ENCODE results near the gene ITGB6.

The ITGB6 gene

GRCh38 chr2:160180172-160180571 lies 19.9 kb downstream of the ITGB6 start:
- H3K9me2 ChIP-seq (ENCODE audit: low read depth, low read length) = no peaks in the 10 kb centered on the region
- no peak overlapping the region for H3K27ac ChIP-seq (ENCODE audit: low read depth, low read length, poor library complexity, severe bottlenecking)

DNA sequence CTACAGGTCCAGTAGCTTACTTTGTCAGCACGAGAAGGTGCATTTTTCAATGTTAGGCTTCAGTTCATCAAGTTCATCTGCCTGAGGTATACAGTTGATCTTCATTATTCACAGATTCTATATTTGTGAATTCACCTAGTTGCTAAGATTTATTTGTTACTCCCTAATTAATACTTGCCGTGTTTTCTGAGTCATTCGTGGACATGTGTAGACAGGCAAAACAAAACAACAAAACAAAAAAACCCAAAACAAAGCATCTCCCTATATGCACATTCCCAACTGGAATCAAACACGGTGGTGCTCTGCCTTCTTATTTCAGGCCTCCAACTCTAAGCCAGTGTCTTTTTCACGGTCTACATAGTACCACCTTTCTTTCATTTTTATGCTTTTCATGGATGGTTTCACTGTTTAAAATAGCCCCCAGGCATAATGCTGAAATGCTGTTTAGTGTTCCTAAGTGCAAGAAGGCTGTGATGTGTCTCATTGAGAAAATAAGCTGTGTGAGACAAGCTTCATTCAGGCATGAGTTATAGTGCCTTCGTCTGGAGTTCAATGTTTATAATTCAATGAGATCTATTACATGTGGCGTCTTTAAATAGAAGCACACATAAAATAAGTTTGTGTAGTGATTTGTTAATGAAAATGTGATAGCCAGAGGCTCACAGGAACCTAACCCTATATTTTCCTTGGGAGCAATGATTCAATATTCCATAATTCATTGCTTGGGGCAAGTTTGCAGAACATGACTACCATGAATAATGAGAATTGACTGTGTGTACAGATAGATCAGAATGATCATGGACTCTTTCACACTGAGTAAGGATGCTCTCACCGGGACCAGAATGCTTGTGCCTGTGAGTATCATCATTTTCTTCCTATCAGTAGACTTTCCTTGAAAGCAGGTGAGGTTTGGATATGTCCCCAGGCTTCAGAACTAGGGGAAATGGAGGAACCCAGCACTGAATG lies 24.6 kb downstream of the ITGB6 start:
- Histone ChIP-seq H3K9ac (ENCODE audit: low read length) (no peak overlapping the region), H3F3A (ENCODE audit: insufficient read depth, low read length) (no peaks in the 10 kb centered on the region), H3K27me3 (ENCODE audit: insufficient read depth, low read length) (no peaks in the 10 kb centered on the region), H2AFZ (ENCODE audit: low read length) (no peak overlapping the region), H3K79me2 (ENCODE audit: insufficient read depth, low read length) (no peaks in the 10 kb centered on the region), H3K9me3 (ENCODE audit: low read length) (no peaks in the 10 kb centered on the region), H3K9me2 (ENCODE audit: low read depth, low read length) (no peaks in the 10 kb centered on the region), H3K4me2 (ENCODE audit: low read length) (no peak overlapping the region), H4K20me1 (ENCODE audit: insufficient read depth, low read length) (no peaks in the 10 kb centered on the region), H3K4me3 (ENCODE audit: low read depth, low read length, poor library complexity, severe bottlenecking) (no peak overlapping the region), H3K4me1 (ENCODE audit: insufficient read depth, low read length, severe bottlenecking) (no peaks in the 10 kb centered on the region), H3K36me3 (ENCODE audit: insufficient read depth, low read length) (no peaks in the 10 kb centered on the region), H3K27ac (ENCODE audit: low read depth, low read length, poor library complexity, severe bottlenecking) (no peak overlapping the region)
- TF ChIP-seq EZH2 (IDR thresholded peaks at IDR 0.05; ENCODE audit: borderline replicate concordance, low read length) = no peak
- TF ChIP-seq, protein P1, sequence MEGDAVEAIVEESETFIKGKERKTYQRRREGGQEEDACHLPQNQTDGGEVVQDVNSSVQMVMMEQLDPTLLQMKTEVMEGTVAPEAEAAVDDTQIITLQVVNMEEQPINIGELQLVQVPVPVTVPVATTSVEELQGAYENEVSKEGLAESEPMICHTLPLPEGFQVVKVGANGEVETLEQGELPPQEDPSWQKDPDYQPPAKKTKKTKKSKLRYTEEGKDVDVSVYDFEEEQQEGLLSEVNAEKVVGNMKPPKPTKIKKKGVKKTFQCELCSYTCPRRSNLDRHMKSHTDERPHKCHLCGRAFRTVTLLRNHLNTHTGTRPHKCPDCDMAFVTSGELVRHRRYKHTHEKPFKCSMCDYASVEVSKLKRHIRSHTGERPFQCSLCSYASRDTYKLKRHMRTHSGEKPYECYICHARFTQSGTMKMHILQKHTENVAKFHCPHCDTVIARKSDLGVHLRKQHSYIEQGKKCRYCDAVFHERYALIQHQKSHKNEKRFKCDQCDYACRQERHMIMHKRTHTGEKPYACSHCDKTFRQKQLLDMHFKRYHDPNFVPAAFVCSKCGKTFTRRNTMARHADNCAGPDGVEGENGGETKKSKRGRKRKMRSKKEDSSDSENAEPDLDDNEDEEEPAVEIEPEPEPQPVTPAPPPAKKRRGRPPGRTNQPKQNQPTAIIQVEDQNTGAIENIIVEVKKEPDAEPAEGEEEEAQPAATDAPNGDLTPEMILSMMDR (IDR thresholded peaks at IDR 0.05; ENCODE audit: low read length) = no peak

More at GRCh38 chr2:160180172-160180571, 19.9 kb downstream of the ITGB6 start:
- Histone ChIP-seq H3K79me2 (ENCODE audit: insufficient read depth, low read length) (no peaks in the 10 kb centered on the region), H3K36me3 (ENCODE audit: insufficient read depth, low read length) (no peaks in the 10 kb centered on the region), H3F3A (ENCODE audit: insufficient read depth, low read length) (no peaks in the 10 kb centered on the region), H3K9ac (ENCODE audit: low read length) (no peak overlapping the region), H3K27me3 (ENCODE audit: insufficient read depth, low read length) (no peaks in the 10 kb centered on the region), H2AFZ (ENCODE audit: low read length) (no peak overlapping the region), H3K4me1 (ENCODE audit: insufficient read depth, low read length, severe bottlenecking) (no peaks in the 10 kb centered on the region), H3K9me3 (ENCODE audit: low read length) (no peaks in the 10 kb centered on the region), H3K4me2 (ENCODE audit: low read length) (no peak overlapping the region), H4K20me1 (ENCODE audit: insufficient read depth, low read length) (no peaks in the 10 kb centered on the region), H3K4me3 (ENCODE audit: low read depth, low read length, poor library complexity, severe bottlenecking) (no peak overlapping the region)
- TF ChIP-seq, protein P1 (IDR thresholded peaks at IDR 0.05; ENCODE audit: low read length) = no peak
- TF ChIP-seq EZH2 (IDR thresholded peaks at IDR 0.05; ENCODE audit: borderline replicate concordance, low read length) = no peak

DNA sequence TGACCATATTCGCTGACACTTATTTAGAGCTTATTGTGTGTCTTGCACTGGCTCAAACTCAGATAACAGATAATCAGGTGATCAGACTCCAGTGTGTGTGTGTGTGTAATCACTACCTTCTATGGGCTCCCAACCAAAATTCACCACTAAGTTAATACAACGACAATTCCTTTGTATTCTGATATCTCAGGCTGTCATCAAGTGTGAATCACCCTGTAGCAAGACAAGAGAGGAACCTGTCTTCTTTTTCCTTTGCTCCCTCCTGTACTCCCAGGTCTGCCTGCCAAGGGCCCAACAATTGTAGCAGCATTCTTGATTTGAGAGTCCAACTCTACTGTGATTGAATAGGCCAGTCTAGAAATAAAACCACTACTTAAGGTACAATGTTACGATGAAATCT lies 25.8 kb downstream of the ITGB6 start:
- Histone ChIP-seq H3K36me3 (ENCODE audit: insufficient read depth, low read length) (no peaks in the 10 kb centered on the region), H3K9me2 (ENCODE audit: low read depth, low read length) (no peaks in the 10 kb centered on the region), H3F3A (ENCODE audit: insufficient read depth, low read length) (no peaks in the 10 kb centered on the region), H3K27me3 (ENCODE audit: insufficient read depth, low read length) (no peaks in the 10 kb centered on the region), H2AFZ (ENCODE audit: low read length) (no peak overlapping the region), H3K4me3 (ENCODE audit: low read depth, low read length, poor library complexity, severe bottlenecking) (no peak overlapping the region), H3K9me3 (ENCODE audit: low read length) (no peaks in the 10 kb centered on the region), H3K4me1 (ENCODE audit: insufficient read depth, low read length, severe bottlenecking) (no peaks in the 10 kb centered on the region), H3K27ac (ENCODE audit: low read depth, low read length, poor library complexity, severe bottlenecking) (no peak overlapping the region), H3K4me2 (ENCODE audit: low read length) (no peak overlapping the region), H3K9ac (ENCODE audit: low read length) (no peak overlapping the region), H4K20me1 (ENCODE audit: insufficient read depth, low read length) (no peaks in the 10 kb centered on the region), H3K79me2 (ENCODE audit: insufficient read depth, low read length) (no peaks in the 10 kb centered on the region)
- TF ChIP-seq EZH2 (IDR thresholded peaks at IDR 0.05; ENCODE audit: borderline replicate concordance, low read length) = no peak
- TF ChIP-seq, protein P1 (IDR thresholded peaks at IDR 0.05; ENCODE audit: low read length) = no peak

All from OCI-LY1 (cell line).